CD4-positive, alpha-beta T cell treated with Interferon gamma for 1 hour (primary cell): ENCODE results near the gene CELA2A.
"Not testable (repeated sequence)": the region's sequence is repeated elsewhere in the genome, so short reads cannot be mapped to it uniquely, and the experiment has no call there.

Source experiments
- DNase-seq: peaks from one replicate; pipeline ENCODE4 v3.0.0-alpha.2; 2020

CELA2A gene

GRCh38 chr1:15469821-15470448, 13.4 kb downstream of the CELA2A start:
- DNase-seq = not testable (repeated sequence)

DNA sequence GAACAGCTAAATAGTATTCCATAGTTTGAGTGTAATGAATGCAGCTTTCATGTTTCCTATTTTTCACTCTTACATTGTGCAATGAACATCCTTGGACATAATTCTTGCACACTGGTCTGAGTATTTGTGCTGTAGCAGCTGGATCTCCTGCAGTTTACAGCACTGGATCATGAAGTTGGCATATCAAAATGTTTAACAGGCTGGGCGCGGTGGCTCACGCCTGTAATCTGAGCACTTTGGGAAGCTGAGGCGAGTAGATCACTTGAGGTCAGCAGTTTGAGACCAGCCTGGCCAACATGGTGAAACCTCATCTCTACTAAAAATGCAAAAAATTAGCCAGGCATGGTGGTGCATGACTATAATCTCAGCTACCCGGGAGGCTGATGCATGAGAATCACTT, 14.5 kb downstream of the CELA2A start:
- not testable (repeated sequence) for DNase-seq

DNA sequence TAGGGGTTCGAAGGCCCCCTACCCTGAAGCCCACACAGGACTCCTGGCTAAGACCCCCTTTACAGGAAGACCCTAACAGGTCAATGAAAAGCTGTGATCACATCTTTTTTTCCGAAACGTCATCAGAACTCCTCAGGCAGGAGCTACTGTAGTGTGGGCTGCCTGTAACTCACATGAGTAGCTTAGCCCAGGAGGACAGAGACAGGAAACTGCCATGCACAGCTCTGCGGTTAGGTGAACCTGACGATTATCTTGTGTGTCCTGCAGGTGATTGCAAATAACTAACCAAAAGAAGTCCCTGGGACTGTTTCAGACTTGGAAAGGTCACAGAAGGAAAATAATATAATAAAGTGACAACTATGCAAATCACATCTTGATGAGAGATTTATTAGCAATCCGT, 15.2 kb downstream of the CELA2A start:
- DNase-seq = not testable (repeated sequence)

GRCh38 chr1:15472587-15472986, 16.1 kb downstream of the CELA2A start:
- DNase-seq = no peak

DNA sequence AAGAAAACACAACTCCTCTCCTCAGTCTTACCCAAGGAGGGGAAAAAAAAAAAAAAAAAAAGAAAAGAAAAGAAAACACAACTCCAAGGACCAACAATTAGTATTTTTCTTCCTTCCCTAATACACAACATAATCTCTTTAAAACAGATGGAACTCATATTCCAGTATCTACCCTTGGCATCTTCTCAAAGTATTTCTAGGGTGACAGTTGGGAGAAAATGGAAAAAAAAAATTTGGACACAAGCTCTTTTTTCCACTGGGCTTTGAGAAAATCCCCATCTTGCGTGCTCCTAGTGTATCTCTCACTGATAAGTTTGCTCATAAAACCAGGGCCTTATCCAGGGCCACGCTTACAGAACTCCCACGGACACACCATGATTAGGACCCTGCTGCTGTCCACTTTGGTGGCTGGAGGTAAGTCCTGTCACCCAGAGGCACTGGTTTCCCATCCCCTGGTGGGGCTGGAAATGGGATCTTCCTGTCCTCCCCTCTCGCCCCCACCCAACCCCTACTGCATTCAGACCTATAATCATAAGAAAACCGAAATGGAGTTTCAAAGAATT, 19.3 kb downstream of the CELA2A start, which contains the start of gene CELA2B:
CELA2B (plus strand) TSS at position 353 of the 563 bp plus-strand sequence; CDS start at position 375, 22 bp downstream.
- no peak for DNase-seq

- DNase-seq = no peak
These were observed 20.4 kb downstream of the CELA2A start for GRCh38 chr1:15476927-15477326.

GRCh38 chr1:15477646-15478212, 21.2 kb downstream of the CELA2A start:
- no peak for DNase-seq

DNA sequence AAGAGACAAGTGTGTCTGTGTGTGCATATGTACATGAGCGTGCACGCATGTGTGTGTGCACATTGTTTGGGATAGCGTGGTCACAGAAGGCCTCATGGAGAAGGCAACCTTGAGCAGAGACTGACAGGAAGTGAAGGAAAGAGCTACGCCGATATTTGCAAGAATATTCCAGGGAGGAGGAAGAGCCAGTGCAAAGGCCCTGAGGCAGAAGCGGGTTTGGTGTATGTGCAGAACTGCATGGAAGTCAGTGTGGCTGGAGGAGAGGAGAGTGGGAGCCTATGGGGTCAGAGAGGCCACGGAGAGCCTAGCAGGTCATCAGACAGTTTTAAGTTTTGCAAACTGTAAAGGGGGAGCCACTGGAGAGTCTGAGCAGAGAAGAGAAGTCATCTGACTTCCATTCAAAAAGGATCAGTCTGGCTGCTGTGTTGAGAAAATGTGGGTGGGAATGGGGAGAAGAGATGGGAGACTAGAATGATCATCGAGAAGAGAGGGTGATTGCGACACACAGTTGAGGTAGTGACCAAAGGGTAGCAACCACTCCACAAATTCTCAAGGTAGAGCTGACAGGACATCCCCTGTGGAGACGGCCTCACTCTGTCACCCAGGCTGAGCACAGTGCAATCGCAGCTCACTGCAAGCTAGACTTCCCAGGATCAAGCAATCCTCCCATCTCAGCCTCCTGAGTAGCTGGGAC, 23.3 kb downstream of the CELA2A start:
- DNase-seq = no peak

DNA sequence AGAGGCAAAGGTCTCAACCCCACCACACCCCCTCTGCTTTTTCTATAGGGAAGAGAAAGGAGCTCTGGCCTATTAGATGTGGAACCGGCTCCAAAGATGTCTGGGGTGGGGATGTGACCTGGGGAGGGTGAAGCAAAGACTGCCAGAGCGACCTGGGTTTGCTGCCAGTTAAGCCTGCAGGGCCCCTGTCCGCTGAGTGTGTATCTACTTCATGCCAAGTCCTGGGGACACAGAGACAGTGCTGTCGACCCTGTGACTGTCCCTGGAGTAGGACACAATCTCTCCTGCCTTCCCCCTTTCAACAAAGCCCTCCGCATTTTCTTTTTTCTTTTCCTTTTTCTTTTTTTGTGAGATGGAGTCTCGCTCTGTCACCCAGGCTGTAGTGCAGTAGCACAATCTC, 25.9 kb downstream of the CELA2A start:
- DNase-seq = not testable (repeated sequence)

DNA sequence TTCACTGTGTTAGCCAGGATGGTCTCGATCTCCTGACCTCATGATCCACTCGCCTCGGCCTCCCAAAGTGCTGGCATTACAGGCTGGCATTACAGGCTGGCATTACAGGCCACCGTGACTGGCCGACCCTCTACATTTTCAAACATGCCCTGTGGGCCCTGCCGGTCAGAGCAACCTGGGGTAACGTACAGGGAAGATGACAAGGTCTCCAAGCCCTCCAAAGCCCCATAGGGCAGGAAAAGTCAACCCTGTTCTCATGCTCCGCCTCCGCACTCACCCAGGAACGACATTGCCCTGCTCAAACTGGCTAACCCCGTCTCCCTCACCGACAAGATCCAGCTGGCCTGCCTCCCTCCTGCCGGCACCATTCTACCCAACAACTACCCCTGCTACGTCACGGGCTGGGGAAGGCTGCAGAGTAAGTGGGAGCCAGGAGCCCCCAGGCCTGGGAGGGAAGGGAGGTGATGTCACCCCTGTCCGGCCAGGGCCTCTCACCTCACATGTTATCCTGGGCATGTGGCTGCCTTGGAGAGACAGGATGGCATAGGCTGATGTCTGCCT, 26.5 kb downstream of the CELA2A start:
- DNase-seq = not testable (repeated sequence)

DNA sequence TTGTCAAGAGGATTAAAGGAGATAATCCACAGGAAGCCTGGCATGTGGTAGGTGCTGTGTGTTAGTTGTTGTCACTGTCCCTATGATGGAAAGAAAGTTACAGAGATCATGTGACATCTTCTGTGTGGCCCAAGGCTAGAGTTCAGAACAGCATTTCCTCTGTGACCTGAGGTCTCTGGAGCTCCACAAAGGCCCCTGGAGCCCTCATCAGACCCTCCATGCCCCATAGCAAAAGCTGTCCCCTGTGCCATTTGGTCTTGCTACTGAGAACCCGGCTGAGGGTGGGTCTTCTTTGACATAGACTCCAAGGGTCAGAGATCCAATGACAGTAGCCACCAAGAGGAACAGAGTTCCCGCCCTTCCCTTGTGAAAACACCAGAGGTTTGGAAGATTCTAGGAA, 27.4 kb downstream of the CELA2A start:
- no peak for DNase-seq

DNA sequence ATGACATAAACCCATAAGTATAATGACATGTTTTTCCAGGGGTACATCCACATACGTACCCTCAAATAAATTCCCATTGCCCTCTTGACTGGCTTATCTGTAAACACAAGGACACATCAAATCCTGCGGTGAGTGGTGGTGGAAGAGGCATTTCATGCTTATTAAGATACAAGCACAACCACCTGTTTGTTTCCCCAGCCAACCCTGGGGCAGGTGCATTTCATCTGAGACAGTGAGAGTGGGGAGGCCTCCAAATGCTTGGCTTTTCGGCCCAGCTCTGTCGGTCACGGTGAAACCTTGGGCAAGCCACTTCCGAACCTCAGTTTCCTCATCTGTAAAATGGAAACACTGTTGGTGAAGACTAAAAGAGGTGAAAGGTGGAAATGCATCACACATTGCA, 27.9 kb downstream of the CELA2A start:
- not testable (repeated sequence) for DNase-seq

DNA sequence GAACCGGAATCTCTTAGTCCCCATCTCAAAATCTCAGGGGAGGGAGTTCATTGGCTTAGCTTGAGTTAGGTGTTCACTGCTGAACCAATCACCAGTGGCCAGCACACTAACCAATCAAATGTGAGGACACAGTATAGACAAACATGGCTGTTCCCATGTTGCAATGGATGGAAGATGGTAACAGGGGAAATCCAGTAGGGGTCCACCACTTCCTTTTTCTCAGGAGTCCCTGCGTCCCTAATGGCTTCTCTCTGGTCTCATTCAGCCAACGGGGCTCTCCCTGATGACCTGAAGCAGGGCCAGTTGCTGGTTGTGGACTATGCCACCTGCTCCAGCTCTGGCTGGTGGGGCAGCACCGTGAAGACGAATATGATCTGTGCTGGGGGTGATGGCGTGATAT, 29.1 kb downstream of the CELA2A start:
- no peak for DNase-seq

DNA sequence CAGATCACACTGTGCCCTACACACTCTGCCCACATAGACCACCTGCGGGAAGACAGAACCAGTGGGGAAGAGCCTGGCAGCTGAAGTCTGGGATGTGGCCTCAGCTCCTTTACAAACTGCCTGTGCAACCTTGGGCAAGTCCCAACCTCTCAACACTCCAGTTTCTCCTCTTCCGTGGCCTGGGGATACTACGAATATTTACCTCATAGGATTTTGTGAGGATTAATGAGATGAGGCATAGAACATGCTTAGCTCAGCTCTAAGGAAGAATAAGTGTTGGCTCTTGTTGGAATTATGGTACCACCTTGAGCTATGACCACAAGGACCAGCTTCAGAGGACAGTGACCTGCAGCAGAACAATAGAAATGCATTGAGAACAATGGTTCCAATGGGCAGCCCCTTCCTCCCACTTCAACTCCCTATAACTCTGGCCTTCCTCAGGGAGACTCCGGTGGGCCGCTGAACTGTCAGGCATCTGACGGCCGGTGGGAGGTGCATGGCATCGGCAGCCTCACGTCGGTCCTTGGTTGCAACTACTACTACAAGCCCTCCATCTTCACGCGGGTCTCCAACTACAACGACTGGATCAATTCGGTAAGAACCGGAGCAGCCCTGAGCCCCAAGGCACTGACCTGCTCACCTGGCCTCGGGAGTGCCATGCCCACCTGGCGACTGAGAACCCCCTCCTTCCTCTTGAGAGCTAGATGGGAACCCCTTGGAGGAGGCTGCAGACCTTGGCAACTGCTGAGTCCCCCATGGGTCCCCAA, 30.5 kb downstream of the CELA2A start:
- DNase-seq = not testable (repeated sequence)

GRCh38 chr1:15488371-15488770, 31.8 kb downstream of the CELA2A start:
- DNase-seq = no peak

DNA sequence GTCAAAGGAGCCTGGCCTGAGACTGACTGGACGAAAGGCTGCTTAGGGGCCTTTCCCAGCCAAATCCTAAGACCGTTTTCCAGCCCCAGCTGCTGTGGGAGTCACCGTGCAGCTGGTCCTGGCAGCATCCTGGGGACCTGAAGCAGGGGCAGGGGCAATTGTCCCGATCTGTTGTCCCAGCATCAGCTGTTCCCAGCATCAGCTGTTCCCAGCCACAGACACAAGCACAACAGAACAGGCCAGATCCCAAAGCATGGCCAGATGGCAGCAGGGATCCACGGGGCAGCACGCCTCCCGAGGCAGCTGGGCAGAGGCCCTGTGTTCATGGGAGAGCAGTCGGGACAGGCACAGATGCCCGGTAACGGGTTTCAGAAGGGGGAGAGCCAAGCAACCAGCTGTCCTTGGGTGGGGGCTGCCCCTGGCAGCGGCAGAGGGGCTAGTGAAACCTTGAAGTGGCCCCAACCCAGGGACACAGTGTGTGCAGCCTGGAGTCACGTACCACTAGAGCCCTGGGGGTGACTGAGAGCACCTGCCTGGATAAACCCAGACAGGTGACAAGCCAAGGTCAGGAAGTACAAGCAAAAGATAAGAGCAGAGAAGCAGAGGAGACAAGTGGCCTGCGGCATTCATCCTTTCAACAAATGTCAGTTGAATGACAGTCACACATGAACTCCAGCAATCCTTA, 32.7 kb downstream of the CELA2A start:
- DNase-seq = no peak

DNA sequence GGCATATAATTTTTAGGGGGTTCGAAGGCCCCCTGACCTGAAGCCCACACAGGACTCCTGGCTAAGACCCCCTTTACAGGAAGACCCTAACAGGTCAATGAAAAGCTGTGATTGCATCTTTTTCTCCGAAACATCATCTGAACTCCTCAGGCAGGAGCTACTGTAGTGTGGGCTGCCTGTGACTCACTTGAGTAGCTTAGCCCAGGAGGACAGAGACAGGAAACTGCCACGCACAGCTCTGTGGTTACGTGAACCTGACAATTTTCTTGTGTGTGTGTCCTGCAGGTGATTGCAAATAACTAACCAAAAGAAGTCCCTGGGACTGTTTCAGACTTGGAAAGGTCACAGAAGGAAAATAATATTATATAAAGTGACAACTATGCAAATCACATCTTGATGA, 34.5 kb downstream of the CELA2A start:
- not testable (repeated sequence) for DNase-seq

DNA sequence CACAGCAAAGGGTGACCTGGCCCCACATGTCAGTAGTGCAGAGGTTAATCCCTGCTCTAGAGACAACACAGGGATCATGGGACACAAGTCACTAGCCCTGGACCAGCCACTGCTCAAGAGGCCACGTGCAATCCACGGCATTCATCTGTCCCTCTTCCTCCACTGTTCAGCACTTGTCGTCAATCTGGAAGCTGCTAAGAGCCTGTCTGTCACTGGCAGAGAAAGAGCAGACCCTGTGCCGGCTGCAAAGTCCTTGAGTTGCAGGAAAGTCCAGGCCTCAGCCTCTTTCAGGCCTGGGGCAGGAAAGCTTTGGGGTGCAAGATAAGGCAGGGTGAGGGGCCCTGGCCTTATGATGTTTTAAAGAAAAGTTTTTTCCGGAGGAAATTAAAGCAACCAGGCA, 36.1 kb downstream of the CELA2A start:
- DNase-seq = no peak

DNA sequence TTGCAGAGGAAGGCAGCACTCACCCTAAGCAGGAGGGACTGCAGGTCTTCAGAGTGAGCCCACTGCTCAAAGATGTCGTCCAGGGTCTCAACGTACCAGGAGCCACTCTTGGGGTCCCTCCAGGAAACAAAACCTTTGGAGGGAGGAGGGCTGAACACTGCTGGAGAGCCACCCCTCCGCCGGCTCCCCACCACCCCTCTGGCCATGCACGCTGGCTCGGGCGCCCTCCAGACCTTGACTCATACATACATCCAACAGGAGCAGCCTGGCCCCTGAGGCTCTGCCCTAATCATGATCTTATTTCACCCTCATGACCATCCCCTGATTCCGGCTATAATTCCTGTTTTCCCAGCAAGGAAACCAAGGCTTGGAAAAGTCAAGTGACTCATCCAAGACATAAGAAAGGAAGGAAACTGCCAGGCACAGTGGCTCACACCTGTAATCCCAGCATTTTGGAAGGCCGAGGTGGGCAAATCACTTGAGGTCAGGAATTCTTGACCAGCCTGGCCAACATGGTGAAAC, 37.4 kb downstream of the CELA2A start:
- no peak for DNase-seq

DNA sequence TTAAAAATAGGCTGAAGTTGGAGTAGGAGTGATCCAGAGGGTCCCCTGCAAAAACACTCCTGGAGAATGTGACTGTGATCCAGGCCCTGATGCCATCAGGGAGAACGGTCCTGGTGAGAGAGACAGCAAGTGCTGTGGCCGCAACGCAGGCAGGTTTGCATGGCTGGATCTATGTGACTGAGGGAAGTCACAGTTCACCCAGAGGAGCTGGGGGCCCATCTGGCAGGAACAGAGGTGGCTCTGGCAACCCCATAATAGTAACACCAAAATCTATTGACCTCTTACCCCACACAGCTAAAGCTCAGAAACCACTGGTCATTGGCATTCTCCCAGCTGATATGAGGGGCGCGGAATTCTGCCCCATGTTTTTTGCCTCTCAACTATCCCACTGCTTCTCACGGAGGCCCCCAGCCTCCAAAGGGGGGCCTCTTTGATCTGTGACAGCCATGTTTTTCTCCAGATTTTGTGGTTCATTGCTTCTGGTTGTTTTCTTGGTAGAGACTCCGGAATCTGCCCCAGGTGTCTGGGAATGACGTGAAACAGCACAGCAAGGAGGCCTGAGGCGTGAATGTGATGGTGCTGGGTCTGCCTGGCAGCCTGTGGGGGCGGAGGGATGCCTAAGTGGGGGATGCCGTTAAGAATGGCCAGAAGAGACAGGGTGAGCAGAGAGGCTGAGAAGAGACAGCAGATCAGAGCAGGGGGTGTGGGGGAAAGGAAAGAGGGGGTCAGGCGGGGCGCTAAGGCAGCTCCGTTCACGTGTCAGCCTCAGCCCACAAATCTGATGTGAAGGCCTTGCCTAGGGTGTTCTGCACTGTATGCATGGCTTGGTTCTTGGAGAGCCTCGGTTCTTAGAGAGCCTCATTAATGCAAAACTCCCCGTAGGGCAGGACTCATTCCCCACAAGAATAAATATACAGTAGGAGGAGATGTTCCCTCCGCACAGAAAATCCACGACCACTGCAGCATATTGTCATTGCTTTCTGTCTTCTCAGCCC, 43.9 kb downstream of the CELA2A start:
- DNase-seq = no peak
